Measurements from ENCODE around the gene GPSM3. TPM values are rescaled to one million over a fixed set of nuclear protein-coding genes. Genes with fewer than 3 reads are reported as not detected.
"Not testable (repeated sequence)": the region's sequence is repeated elsewhere in the genome, so short reads cannot be mapped to it uniquely, and the experiment has no call there.

The GPSM3 gene
- total and polyA plus RNA-seq, 2 donors from 2014 or later, result 6.2 to 28.1 TPM

- no peak for TF ChIP-seq CTCF (IDR thresholded peaks at IDR 0.05; ENCODE audit: borderline replicate concordance, extremely low read depth, insufficient read depth)
- no peak for DNase-seq
- Histone ChIP-seq H3K27me3 (ENCODE audit: control insufficient read depth, insufficient read depth, low read length) (no peaks in the 10 kb centered on the region), H3K36me3 (ENCODE audit: control insufficient read depth in 2 of 3, insufficient read depth in 3 of 3, low read length in 3 of 3) (no peaks in the 10 kb centered on the region), H3K4me1 (ENCODE audit: control insufficient read depth in 2 of 3, insufficient read depth in 2 of 3, low read depth in 1 of 3, low read length in 3 of 3) (no peaks in the 10 kb centered on the region), H3K27ac (ENCODE audit: low read depth in 2 of 2, low read length in 2 of 2) (no peak overlapping the region), H3K4me3 (ENCODE audit: low read length in 3 of 3) (no peak overlapping the region), H3K9ac (ENCODE audit: low read length in 3 of 3) (no peak overlapping the region), H3K9me3 (ENCODE audit: control insufficient read depth in 2 of 3, insufficient read depth in 1 of 3, low read length in 3 of 3) (no peaks in the 10 kb centered on the region)
- FAIRE-seq, result no peak
- intact Hi-C loops (cut with DNase I), result no loop called here
These were observed 23.2 kb upstream of the GPSM3 start for GRCh38 chr6:32215617-32216016.

GRCh38 chr6:32214126-32214525 lies 21.7 kb upstream of the GPSM3 start:
- intact Hi-C loops (cut with DNase I), result no loop called here
- Histone ChIP-seq H3K36me3 (ENCODE audit: control insufficient read depth in 2 of 3, insufficient read depth in 3 of 3, low read length in 3 of 3) (no peaks in the 10 kb centered on the region), H3K4me3 (ENCODE audit: low read length in 3 of 3) (no peak overlapping the region), H3K9me3 (ENCODE audit: control insufficient read depth in 2 of 3, insufficient read depth in 1 of 3, low read length in 3 of 3) (no peaks in the 10 kb centered on the region), H3K9ac (ENCODE audit: low read length in 3 of 3) (no peak overlapping the region), H3K27ac (ENCODE audit: low read depth in 2 of 2, low read length in 2 of 2) (no peak overlapping the region), H3K27me3 (ENCODE audit: control insufficient read depth, insufficient read depth, low read length) (no peaks in the 10 kb centered on the region), H3K4me1 (ENCODE audit: control insufficient read depth in 2 of 3, insufficient read depth in 2 of 3, low read depth in 1 of 3, low read length in 3 of 3) (no peaks in the 10 kb centered on the region)
- no peak for TF ChIP-seq CTCF (IDR thresholded peaks at IDR 0.05; ENCODE audit: borderline replicate concordance, extremely low read depth, insufficient read depth)
- DNase-seq (no peak), FAIRE-seq (no peak)

GRCh38 chr6:32213649-32214048 lies 21.2 kb upstream of the GPSM3 start:
- H3K36me3 ChIP-seq (ENCODE audit: control insufficient read depth in 2 of 3, insufficient read depth in 3 of 3, low read length in 3 of 3), result no peaks in the 10 kb centered on the region
- no peak overlapping the region for H3K4me3 ChIP-seq (ENCODE audit: low read length in 3 of 3)
- intact Hi-C loops (cut with DNase I), result no loop called here
- no peak overlapping the region for H3K27ac ChIP-seq (ENCODE audit: low read depth in 2 of 2, low read length in 2 of 2)
- no peaks in the 10 kb centered on the region for H3K27me3 ChIP-seq (ENCODE audit: control insufficient read depth, insufficient read depth, low read length)
- no peak for TF ChIP-seq CTCF (IDR thresholded peaks at IDR 0.05; ENCODE audit: borderline replicate concordance, extremely low read depth, insufficient read depth)
- H3K4me1 ChIP-seq (ENCODE audit: control insufficient read depth in 2 of 3, insufficient read depth in 2 of 3, low read depth in 1 of 3, low read length in 3 of 3), result no peaks in the 10 kb centered on the region
- DNase-seq (no peak), FAIRE-seq (no peak)
- H3K9ac ChIP-seq (ENCODE audit: low read length in 3 of 3), result no peak overlapping the region
- no peaks in the 10 kb centered on the region for H3K9me3 ChIP-seq (ENCODE audit: control insufficient read depth in 2 of 3, insufficient read depth in 1 of 3, low read length in 3 of 3)

GRCh38 chr6:32212076-32212760 lies 19.8 kb upstream of the GPSM3 start:
- no peak for FAIRE-seq
- H3K9me3 ChIP-seq (ENCODE audit: control insufficient read depth in 2 of 3, insufficient read depth in 1 of 3, low read length in 3 of 3), result no peaks in the 10 kb centered on the region
- H3K36me3 ChIP-seq (ENCODE audit: control insufficient read depth in 2 of 3, insufficient read depth in 3 of 3, low read length in 3 of 3), result no peaks in the 10 kb centered on the region
- no peaks in the 10 kb centered on the region for H3K27me3 ChIP-seq (ENCODE audit: control insufficient read depth, insufficient read depth, low read length)
- H3K4me1 ChIP-seq (ENCODE audit: control insufficient read depth in 2 of 3, insufficient read depth in 2 of 3, low read depth in 1 of 3, low read length in 3 of 3), result no peaks in the 10 kb centered on the region
- intact Hi-C loops (cut with DNase I), result no loop called here
- H3K9ac ChIP-seq (ENCODE audit: low read length in 3 of 3), result no peak overlapping the region
- TF ChIP-seq CTCF (IDR thresholded peaks at IDR 0.05; ENCODE audit: borderline replicate concordance, extremely low read depth, insufficient read depth), result no peak
- no peak overlapping the region for H3K4me3 ChIP-seq (ENCODE audit: low read length in 3 of 3)
- H3K27ac ChIP-seq (ENCODE audit: low read depth in 2 of 2, low read length in 2 of 2), result no peak overlapping the region
- DNase-seq, result no peak

- H3K9ac ChIP-seq (ENCODE audit: low read length in 3 of 3); H3K27ac ChIP-seq (ENCODE audit: low read depth in 2 of 2, low read length in 2 of 2); H3K27me3 ChIP-seq (ENCODE audit: control insufficient read depth, insufficient read depth, low read length); H3K4me1 ChIP-seq (ENCODE audit: control insufficient read depth in 2 of 3, insufficient read depth in 2 of 3, low read depth in 1 of 3, low read length in 3 of 3); DNase-seq; H3K4me3 ChIP-seq (ENCODE audit: low read length in 3 of 3); H3K9me3 ChIP-seq (ENCODE audit: control insufficient read depth in 2 of 3, insufficient read depth in 1 of 3, low read length in 3 of 3); H3K36me3 ChIP-seq (ENCODE audit: control insufficient read depth in 2 of 3, insufficient read depth in 3 of 3, low read length in 3 of 3); FAIRE-seq; intact Hi-C loops (cut with DNase I): not testable (repeated sequence)
These were observed 19.0 kb upstream of the GPSM3 start for GRCh38 chr6:32211432-32211831.

Measured in kidney (tissue), 14 donors.